GM23338 (cell line): ENCODE measurements around the gene OBP2A. TPM values are rescaled to one million over a fixed set of nuclear protein-coding genes. Genes with fewer than 3 reads are reported as not detected.

Source experiments
- ATAC-seq: fragments of 200-7000 bp; cut with Tn5 transposase; 3 replicates; pipeline ENCODE4 v1.9.1; 2020
- DNase-seq: peaks from one replicate; pipeline ENCODE4 v3.0.0-alpha.2; 2015; ENCODE audit warnings: low spot score
- H2AFZ ChIP-seq: fragments of 200-600 bp; sonication (generic); 2 replicates; pipeline ENCODE4 v1.8.0; 2016; ENCODE audit warnings: antibody characterized with exemption, mild to moderate bottlenecking, moderate library complexity
- H3F3A ChIP-seq: fragments of 200-600 bp; sonication (generic); replicated peaks from 2 replicates; pipeline ENCODE4 v1.8.0; 2017; ENCODE audit warnings: antibody characterized with exemption, mixed run types, low read depth
- H3K27ac ChIP-seq: fragments of 200-600 bp; sonication (generic); 2 replicates; pipeline ENCODE4 v1.6.1; 2016; ENCODE audit warnings: low read depth
- H3K27me3 ChIP-seq: fragments of 200-600 bp; sonication (generic); 2 replicates; pipeline ENCODE4 v1.8.0; 2016; ENCODE audit warnings: mild to moderate bottlenecking, mixed run types, moderate library complexity; ENCODE audit not compliant: insufficient read depth
- H3K36me3 ChIP-seq: fragments of 200-600 bp; sonication (generic); 2 replicates; pipeline ENCODE4 v1.8.0; 2016; ENCODE audit warnings: mild to moderate bottlenecking; ENCODE audit not compliant: insufficient read depth
- H3K4me1 ChIP-seq: fragments of 200-600 bp; sonication (generic); 2 replicates; pipeline ENCODE4 v1.8.0; 2016; ENCODE audit warnings: mild to moderate bottlenecking, moderate library complexity; ENCODE audit not compliant: insufficient read depth
- H3K4me2 ChIP-seq: fragments of 200-600 bp; sonication (generic); 2 replicates; pipeline ENCODE4 v1.7.1; 2017; ENCODE audit warnings: mixed run types
- H3K4me3 ChIP-seq: fragments of 200-600 bp; sonication (generic); 2 replicates; pipeline ENCODE4 v1.6.1; 2016; ENCODE audit warnings: mixed run types
- H3K79me2 ChIP-seq: fragments of 200-600 bp; sonication (generic); replicated peaks from 2 replicates; pipeline ENCODE4 v1.8.0; 2017; ENCODE audit warnings: mild to moderate bottlenecking; ENCODE audit not compliant: insufficient read depth
- H3K9me2 ChIP-seq: fragments of 200-600 bp; sonication (generic); 2 replicates; pipeline ENCODE4 v1.8.0; 2017; ENCODE audit not compliant: insufficient read depth
- H4K20me1 ChIP-seq: fragments of 200-600 bp; sonication (generic); replicated peaks from 2 replicates; pipeline ENCODE4 v1.8.0; 2017; ENCODE audit warnings: mild to moderate bottlenecking; ENCODE audit not compliant: insufficient read depth
- H3K27ac Mint-ChIP-seq: 2 replicates; pipeline ENCODE4 v1.8.0; 2020; ENCODE audit warnings: inconsistent platforms, mild to moderate bottlenecking, moderate library complexity, mixed read lengths
- H3K27me3 Mint-ChIP-seq: 3 replicates; pipeline ENCODE4 v1.8.0; 2022; ENCODE audit warnings: low read depth, mild to moderate bottlenecking, moderate library complexity, mixed read lengths, inconsistent platforms; ENCODE audit not compliant: insufficient read depth, poor library complexity
- H3K36me3 Mint-ChIP-seq: 3 replicates; pipeline ENCODE4 v1.8.0; 2021; ENCODE audit warnings: low read depth, mild to moderate bottlenecking, inconsistent platforms, moderate library complexity, mixed read lengths
- H3K4me1 Mint-ChIP-seq: 3 replicates; pipeline ENCODE4 v1.8.0; 2020; ENCODE audit warnings: mild to moderate bottlenecking, inconsistent platforms, mixed read lengths
- H3K4me3 Mint-ChIP-seq: 3 replicates; pipeline ENCODE4 v1.8.0; 2021; ENCODE audit warnings: moderate library complexity, mild to moderate bottlenecking, inconsistent platforms, mixed read lengths
- H3K9me3 Mint-ChIP-seq: 3 replicates; pipeline ENCODE4 v1.8.0; 2020; ENCODE audit warnings: moderate library complexity, mild to moderate bottlenecking, inconsistent platforms, mixed read lengths
- CREB1 ChIP-seq: fragments of 250-450 bp; sonication (Bioruptor Pico); IDR thresholded peaks from 2 replicates; pipeline ENCODE4 v1.5.0; 2020; ENCODE audit warnings: low read depth, mild to moderate bottlenecking, moderate library complexity
- CTCF ChIP-seq, 2 experiments: fragments of 200-600 bp in 1 of 2; sonication (generic) in 1 of 2; conservative IDR thresholded peaks; 2 replicates each; pipeline versions ENCODE4 v1.5.1 to v1.6.1; 2016 to 2017; ENCODE audit warnings: antibody characterized with exemption in 2 of 2, low read depth in 2 of 2, mild to moderate bottlenecking in 2 of 2, moderate library complexity in 1 of 2
- EZH2 ChIP-seq: fragments of 200-600 bp; sonication (generic); IDR thresholded peaks from one replicate; pipeline ENCODE4 v1.8.0; 2017; ENCODE audit warnings: antibody characterized with exemption, mild to moderate bottlenecking, low read depth; ENCODE audit not compliant: unreplicated experiment
- JUNB ChIP-seq: IDR thresholded peaks from one replicate; pipeline ENCODE4 v1.6.1; 2016; ENCODE audit warnings: antibody characterized with exemption; ENCODE audit not compliant: unreplicated experiment
- NANOG ChIP-seq: IDR thresholded peaks from 2 replicates; pipeline ENCODE4 v1.6.1; 2016; ENCODE audit warnings: antibody characterized with exemption, borderline replicate concordance
- POLR2AphosphoS5 ChIP-seq: IDR thresholded peaks from 2 replicates; pipeline ENCODE4 v1.6.1; 2016; ENCODE audit warnings: antibody characterized with exemption, low read depth
- STAT1 ChIP-seq: IDR thresholded peaks from one replicate; pipeline ENCODE4 v1.6.1; 2016; ENCODE audit warnings: antibody characterized with exemption; ENCODE audit not compliant: unreplicated experiment
- ZNF114 ChIP-seq: fragments of 250-450 bp; sonication (Bioruptor Pico); IDR thresholded peaks from 2 replicates; pipeline ENCODE4 v1.5.0; 2020; ENCODE audit warnings: mild to moderate bottlenecking, moderate library complexity
- ZNF331 ChIP-seq: fragments of 250-450 bp; sonication (Bioruptor Pico); IDR thresholded peaks from 2 replicates; pipeline ENCODE4 v1.5.0; 2020; ENCODE audit warnings: low read depth, mild to moderate bottlenecking, moderate library complexity
- polyA plus RNA-seq: library from polyadenylated mRNA; unstranded; fragments of >200 nt; fragmentation: Nextera tagmentation; extraction: Ambion mirVana; gene quantifications from 2 replicates; pipeline ENCODE4 v1.2.1, GENCODE V29; 2016
- total RNA-seq: library from RNA; depleted of rRNA; stranded (reverse); fragments of >200 nt; shearing (Covaris generic); gene quantifications from 2 replicates; pipeline ENCODE4 v1.2.3, GENCODE V29; 2014
- TF ChIP-seq, protein P1 (sequence below): IDR thresholded peaks from 2 replicates; pipeline ENCODE4 v1.6.1; 2016; ENCODE audit warnings: antibody characterized with exemption
- TF ChIP-seq, protein P2 (sequence below): IDR thresholded peaks from one replicate; pipeline ENCODE4 v1.6.1; 2018; ENCODE audit warnings: antibody characterized with exemption; ENCODE audit not compliant: unreplicated experiment

OBP2A gene
- total and polyA plus RNA-seq, 2 experiments from 2014 or later, result not detected

DNA sequence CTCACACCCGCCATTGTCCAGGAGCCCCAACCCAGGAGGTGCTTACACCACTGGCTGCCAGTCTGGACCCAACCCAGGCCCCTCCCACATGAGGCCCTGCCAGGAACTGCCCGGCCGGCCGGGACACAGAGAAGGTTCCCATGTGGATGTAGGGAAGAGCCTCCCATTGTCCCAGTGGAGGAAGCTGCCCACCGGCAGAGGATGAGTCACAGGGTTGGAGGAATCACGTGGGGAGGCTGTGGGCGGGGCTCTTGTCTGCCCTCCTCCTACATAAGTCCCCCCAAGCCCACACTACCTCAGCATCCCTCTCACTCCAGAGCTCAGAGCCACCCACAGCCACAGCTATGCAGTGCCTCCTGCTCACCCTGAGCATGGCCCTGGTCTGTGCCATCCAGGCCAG lies 41.7 kb downstream of the OBP2A start:
- H3K79me2 ChIP-seq, result no peaks in the 10 kb centered on the region
- no peaks in the 10 kb centered on the region for H3K36me3 ChIP-seq
- no peak overlapping the region for H3K27ac ChIP-seq
- no peaks in the 10 kb centered on the region for H3K4me1 Mint-ChIP-seq
- no peaks in the 10 kb centered on the region for H3K9me2 ChIP-seq
- H3K36me3 Mint-ChIP-seq, result no peaks in the 10 kb centered on the region
- H3K4me1 ChIP-seq, result no peaks in the 10 kb centered on the region
- no peak for ATAC-seq
- H4K20me1 ChIP-seq, result no peaks in the 10 kb centered on the region
- no peak overlapping the region for H3K4me3 ChIP-seq
- no peak overlapping the region for H3K4me3 Mint-ChIP-seq
- no peaks in the 10 kb centered on the region for H3K9me3 Mint-ChIP-seq
- no peak for DNase-seq
- no peak overlapping the region for H2AFZ ChIP-seq
- no peaks in the 10 kb centered on the region for H3F3A ChIP-seq
- H3K27me3 Mint-ChIP-seq, result peaks cover 6% of the 10 kb centered on the region
- no peaks in the 10 kb centered on the region for H3K27me3 ChIP-seq
- H3K4me2 ChIP-seq, result no peak overlapping the region
- no peak overlapping the region for H3K27ac Mint-ChIP-seq
- no peak for TF ChIP-seq STAT1
- no peak for TF ChIP-seq CREB1 (CRISPR knock-in tag)
- TF ChIP-seq, protein P1, sequence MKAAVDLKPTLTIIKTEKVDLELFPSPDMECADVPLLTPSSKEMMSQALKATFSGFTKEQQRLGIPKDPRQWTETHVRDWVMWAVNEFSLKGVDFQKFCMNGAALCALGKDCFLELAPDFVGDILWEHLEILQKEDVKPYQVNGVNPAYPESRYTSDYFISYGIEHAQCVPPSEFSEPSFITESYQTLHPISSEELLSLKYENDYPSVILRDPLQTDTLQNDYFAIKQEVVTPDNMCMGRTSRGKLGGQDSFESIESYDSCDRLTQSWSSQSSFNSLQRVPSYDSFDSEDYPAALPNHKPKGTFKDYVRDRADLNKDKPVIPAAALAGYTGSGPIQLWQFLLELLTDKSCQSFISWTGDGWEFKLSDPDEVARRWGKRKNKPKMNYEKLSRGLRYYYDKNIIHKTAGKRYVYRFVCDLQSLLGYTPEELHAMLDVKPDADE, result no peak
- no peak for TF ChIP-seq JUNB
- TF ChIP-seq CTCF (conservative IDR thresholded peaks at IDR 0.05; ENCODE audit: low read depth in 2 of 2), result no peak
- no peak for TF ChIP-seq EZH2
- no peak for TF ChIP-seq POLR2AphosphoS5
- TF ChIP-seq NANOG, result no peak
- TF ChIP-seq ZNF114, result no peak
- TF ChIP-seq, protein P2, sequence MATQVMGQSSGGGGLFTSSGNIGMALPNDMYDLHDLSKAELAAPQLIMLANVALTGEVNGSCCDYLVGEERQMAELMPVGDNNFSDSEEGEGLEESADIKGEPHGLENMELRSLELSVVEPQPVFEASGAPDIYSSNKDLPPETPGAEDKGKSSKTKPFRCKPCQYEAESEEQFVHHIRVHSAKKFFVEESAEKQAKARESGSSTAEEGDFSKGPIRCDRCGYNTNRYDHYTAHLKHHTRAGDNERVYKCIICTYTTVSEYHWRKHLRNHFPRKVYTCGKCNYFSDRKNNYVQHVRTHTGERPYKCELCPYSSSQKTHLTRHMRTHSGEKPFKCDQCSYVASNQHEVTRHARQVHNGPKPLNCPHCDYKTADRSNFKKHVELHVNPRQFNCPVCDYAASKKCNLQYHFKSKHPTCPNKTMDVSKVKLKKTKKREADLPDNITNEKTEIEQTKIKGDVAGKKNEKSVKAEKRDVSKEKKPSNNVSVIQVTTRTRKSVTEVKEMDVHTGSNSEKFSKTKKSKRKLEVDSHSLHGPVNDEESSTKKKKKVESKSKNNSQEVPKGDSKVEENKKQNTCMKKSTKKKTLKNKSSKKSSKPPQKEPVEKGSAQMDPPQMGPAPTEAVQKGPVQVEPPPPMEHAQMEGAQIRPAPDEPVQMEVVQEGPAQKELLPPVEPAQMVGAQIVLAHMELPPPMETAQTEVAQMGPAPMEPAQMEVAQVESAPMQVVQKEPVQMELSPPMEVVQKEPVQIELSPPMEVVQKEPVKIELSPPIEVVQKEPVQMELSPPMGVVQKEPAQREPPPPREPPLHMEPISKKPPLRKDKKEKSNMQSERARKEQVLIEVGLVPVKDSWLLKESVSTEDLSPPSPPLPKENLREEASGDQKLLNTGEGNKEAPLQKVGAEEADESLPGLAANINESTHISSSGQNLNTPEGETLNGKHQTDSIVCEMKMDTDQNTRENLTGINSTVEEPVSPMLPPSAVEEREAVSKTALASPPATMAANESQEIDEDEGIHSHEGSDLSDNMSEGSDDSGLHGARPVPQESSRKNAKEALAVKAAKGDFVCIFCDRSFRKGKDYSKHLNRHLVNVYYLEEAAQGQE, result no peak

DNA sequence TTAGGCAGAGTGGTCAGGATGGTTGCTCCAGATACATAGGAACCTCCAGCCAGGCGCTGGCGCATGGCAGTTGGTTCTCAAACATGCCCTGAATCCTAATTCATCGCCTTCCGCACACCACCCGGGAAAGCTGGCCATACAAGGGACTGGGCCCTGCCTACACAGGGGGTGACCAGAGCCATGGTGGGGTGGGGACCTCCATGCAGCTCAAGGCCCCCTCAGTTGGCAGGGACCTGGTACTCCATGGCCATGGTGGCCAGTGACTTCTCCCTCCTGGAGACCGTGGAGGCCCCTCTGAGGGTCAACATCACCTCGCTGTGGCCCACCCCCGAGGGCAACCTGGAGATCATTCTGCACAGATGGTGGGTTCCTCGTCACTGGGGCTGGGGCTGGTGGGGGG lies 42.4 kb downstream of the OBP2A start:
- Histone ChIP-seq H3K27ac (no peak overlapping the region), H3K9me2 (no peaks in the 10 kb centered on the region), H3K79me2 (no peaks in the 10 kb centered on the region), H3K4me2 (no peak overlapping the region), H3K27me3 (no peaks in the 10 kb centered on the region), H3K36me3 (no peaks in the 10 kb centered on the region), H2AFZ (no peak overlapping the region), H3K4me1 (no peaks in the 10 kb centered on the region), H3F3A (no peaks in the 10 kb centered on the region), H4K20me1 (no peaks in the 10 kb centered on the region), H3K4me3 (no peak overlapping the region)
- DNase-seq (no peak), ATAC-seq (no peak)
- Mint-ChIP-seq H3K4me3 (no peak overlapping the region), H3K27me3 (peaks cover 6% of the 10 kb centered on the region), H3K36me3 (no peaks in the 10 kb centered on the region), H3K4me1 (no peaks in the 10 kb centered on the region), H3K27ac (no peak overlapping the region), H3K9me3 (no peaks in the 10 kb centered on the region)
- TF ChIP-seq ZNF331 (CRISPR knock-in tag) (no peak), EZH2 (no peak), CTCF (conservative IDR thresholded peaks at IDR 0.05; ENCODE audit: low read depth in 2 of 2) (no peak), STAT1 (no peak)
- TF ChIP-seq, protein P2, result no peak
